GM23338 (cell line): ENCODE data around the gene POLDIP3. TPM values are rescaled to one million over a fixed set of nuclear protein-coding genes. Genes with fewer than 3 reads are reported as not detected.

Experiments
- ATAC-seq: fragments of 200-7000 bp; cut with Tn5 transposase; 3 replicates; pipeline ENCODE4 v1.9.1; 2020
- DNase-seq: peaks from one replicate; pipeline ENCODE4 v3.0.0-alpha.2; 2015; ENCODE audit warnings: low spot score
- H2AFZ ChIP-seq: fragments of 200-600 bp; sonication (generic); 2 replicates; pipeline ENCODE4 v1.8.0; 2016; ENCODE audit warnings: antibody characterized with exemption, mild to moderate bottlenecking, moderate library complexity
- H3F3A ChIP-seq: fragments of 200-600 bp; sonication (generic); replicated peaks from 2 replicates; pipeline ENCODE4 v1.8.0; 2017; ENCODE audit warnings: antibody characterized with exemption, mixed run types, low read depth
- H3K27ac ChIP-seq: fragments of 200-600 bp; sonication (generic); 2 replicates; pipeline ENCODE4 v1.6.1; 2016; ENCODE audit warnings: low read depth
- H3K27me3 ChIP-seq: fragments of 200-600 bp; sonication (generic); 2 replicates; pipeline ENCODE4 v1.8.0; 2016; ENCODE audit warnings: mild to moderate bottlenecking, mixed run types, moderate library complexity; ENCODE audit not compliant: insufficient read depth
- H3K36me3 ChIP-seq: fragments of 200-600 bp; sonication (generic); 2 replicates; pipeline ENCODE4 v1.8.0; 2016; ENCODE audit warnings: mild to moderate bottlenecking; ENCODE audit not compliant: insufficient read depth
- H3K4me1 ChIP-seq: fragments of 200-600 bp; sonication (generic); 2 replicates; pipeline ENCODE4 v1.8.0; 2016; ENCODE audit warnings: mild to moderate bottlenecking, moderate library complexity; ENCODE audit not compliant: insufficient read depth
- H3K4me2 ChIP-seq: fragments of 200-600 bp; sonication (generic); 2 replicates; pipeline ENCODE4 v1.7.1; 2017; ENCODE audit warnings: mixed run types
- H3K4me3 ChIP-seq: fragments of 200-600 bp; sonication (generic); 2 replicates; pipeline ENCODE4 v1.6.1; 2016; ENCODE audit warnings: mixed run types
- H3K79me2 ChIP-seq: fragments of 200-600 bp; sonication (generic); replicated peaks from 2 replicates; pipeline ENCODE4 v1.8.0; 2017; ENCODE audit warnings: mild to moderate bottlenecking; ENCODE audit not compliant: insufficient read depth
- H3K9me2 ChIP-seq: fragments of 200-600 bp; sonication (generic); 2 replicates; pipeline ENCODE4 v1.8.0; 2017; ENCODE audit not compliant: insufficient read depth
- H4K20me1 ChIP-seq: fragments of 200-600 bp; sonication (generic); replicated peaks from 2 replicates; pipeline ENCODE4 v1.8.0; 2017; ENCODE audit warnings: mild to moderate bottlenecking; ENCODE audit not compliant: insufficient read depth
- H3K27ac Mint-ChIP-seq: 2 replicates; pipeline ENCODE4 v1.8.0; 2020; ENCODE audit warnings: inconsistent platforms, mild to moderate bottlenecking, moderate library complexity, mixed read lengths
- H3K27me3 Mint-ChIP-seq: 3 replicates; pipeline ENCODE4 v1.8.0; 2022; ENCODE audit warnings: low read depth, mild to moderate bottlenecking, moderate library complexity, mixed read lengths, inconsistent platforms; ENCODE audit not compliant: insufficient read depth, poor library complexity
- H3K36me3 Mint-ChIP-seq: 3 replicates; pipeline ENCODE4 v1.8.0; 2021; ENCODE audit warnings: low read depth, mild to moderate bottlenecking, inconsistent platforms, moderate library complexity, mixed read lengths
- H3K4me1 Mint-ChIP-seq: 3 replicates; pipeline ENCODE4 v1.8.0; 2020; ENCODE audit warnings: mild to moderate bottlenecking, inconsistent platforms, mixed read lengths
- H3K4me3 Mint-ChIP-seq: 3 replicates; pipeline ENCODE4 v1.8.0; 2021; ENCODE audit warnings: moderate library complexity, mild to moderate bottlenecking, inconsistent platforms, mixed read lengths
- H3K9me3 Mint-ChIP-seq: 3 replicates; pipeline ENCODE4 v1.8.0; 2020; ENCODE audit warnings: moderate library complexity, mild to moderate bottlenecking, inconsistent platforms, mixed read lengths
- CTCF ChIP-seq, 2 experiments: fragments of 200-600 bp in 1 of 2; sonication (generic) in 1 of 2; conservative IDR thresholded peaks; 2 replicates each; pipeline versions ENCODE4 v1.5.1 to v1.6.1; 2016 to 2017; ENCODE audit warnings: antibody characterized with exemption in 2 of 2, low read depth in 2 of 2, mild to moderate bottlenecking in 2 of 2, moderate library complexity in 1 of 2
- ETS1 ChIP-seq: IDR thresholded peaks from 2 replicates; pipeline ENCODE4 v1.6.1; 2016; ENCODE audit warnings: antibody characterized with exemption
- EZH2 ChIP-seq: fragments of 200-600 bp; sonication (generic); IDR thresholded peaks from one replicate; pipeline ENCODE4 v1.8.0; 2017; ENCODE audit warnings: antibody characterized with exemption, mild to moderate bottlenecking, low read depth; ENCODE audit not compliant: unreplicated experiment
- EZH2phosphoT487 ChIP-seq: fragments of 200-600 bp; sonication (generic); IDR thresholded peaks from one replicate; pipeline ENCODE4 v1.8.1; 2018; ENCODE audit warnings: antibody characterized with exemption; ENCODE audit not compliant: unreplicated experiment
- JUNB ChIP-seq: IDR thresholded peaks from one replicate; pipeline ENCODE4 v1.6.1; 2016; ENCODE audit warnings: antibody characterized with exemption; ENCODE audit not compliant: unreplicated experiment
- NANOG ChIP-seq: IDR thresholded peaks from 2 replicates; pipeline ENCODE4 v1.6.1; 2016; ENCODE audit warnings: antibody characterized with exemption, borderline replicate concordance
- POLR2AphosphoS5 ChIP-seq: IDR thresholded peaks from 2 replicates; pipeline ENCODE4 v1.6.1; 2016; ENCODE audit warnings: antibody characterized with exemption, low read depth
- STAT1 ChIP-seq: IDR thresholded peaks from one replicate; pipeline ENCODE4 v1.6.1; 2016; ENCODE audit warnings: antibody characterized with exemption; ENCODE audit not compliant: unreplicated experiment
- ZNF114 ChIP-seq: fragments of 250-450 bp; sonication (Bioruptor Pico); IDR thresholded peaks from 2 replicates; pipeline ENCODE4 v1.5.0; 2020; ENCODE audit warnings: mild to moderate bottlenecking, moderate library complexity
- ZNF331 ChIP-seq: fragments of 250-450 bp; sonication (Bioruptor Pico); IDR thresholded peaks from 2 replicates; pipeline ENCODE4 v1.5.0; 2020; ENCODE audit warnings: low read depth, mild to moderate bottlenecking, moderate library complexity
- ZNF462 ChIP-seq: fragments of 250-450 bp; sonication (Bioruptor Pico); IDR thresholded peaks from 2 replicates; pipeline ENCODE4 v1.5.0; 2020; ENCODE audit warnings: mild to moderate bottlenecking, moderate library complexity
- polyA plus RNA-seq: library from polyadenylated mRNA; unstranded; fragments of >200 nt; fragmentation: Nextera tagmentation; extraction: Ambion mirVana; gene quantifications from 2 replicates; pipeline ENCODE4 v1.2.1, GENCODE V29; 2016
- total RNA-seq: library from RNA; depleted of rRNA; stranded (reverse); fragments of >200 nt; shearing (Covaris generic); gene quantifications from 2 replicates; pipeline ENCODE4 v1.2.3, GENCODE V29; 2014

POLDIP3 gene
- total and polyA plus RNA-seq, 2 experiments from 2014 or later, result 38.2 to 54.3 TPM

GRCh38 chr22:42586381-42586780, 28.3 kb downstream of the POLDIP3 start:
- Histone ChIP-seq H3K4me1 (peaks cover 3% of the 10 kb centered on the region; the same call in 1 of the 2 replicates), H3K4me3 (no peak overlapping the region), H3K79me2 (no peaks in the 10 kb centered on the region; the same call in 1 of the 2 replicates), H4K20me1 (peaks cover 29% of the 10 kb centered on the region), H3K4me2 (no peak overlapping the region), H2AFZ (no peak overlapping the region), H3K36me3 (peaks cover 24% of the 10 kb centered on the region), H3F3A (peaks cover 21% of the 10 kb centered on the region; the same call in 1 of the 2 replicates), H3K9me2 (no peaks in the 10 kb centered on the region), H3K27ac (no peak overlapping the region), H3K27me3 (no peaks in the 10 kb centered on the region)
- TF ChIP-seq ETS1 (no peak), NANOG (no peak), EZH2 (no peak), ZNF331 (no peak), JUNB (no peak), ZNF114 (no peak), POLR2AphosphoS5 (no peak), EZH2phosphoT487 (no peak), CTCF (conservative IDR thresholded peaks at IDR 0.05; ENCODE audit: low read depth in 2 of 2) (no peak), STAT1 (no peak), ZNF462 (CRISPR knock-in tag) (no peak)
- no peak overlapping the region for H3K4me3 Mint-ChIP-seq
- ATAC-seq (no peak), DNase-seq (no peak)
- H3K36me3 Mint-ChIP-seq, result peaks cover 73% of the 10 kb centered on the region
- no peak overlapping the region for H3K27ac Mint-ChIP-seq
- H3K27me3 Mint-ChIP-seq, result peaks cover 10% of the 10 kb centered on the region
- no peaks in the 10 kb centered on the region for H3K9me3 Mint-ChIP-seq
- H3K4me1 Mint-ChIP-seq, result peaks cover 6% of the 10 kb centered on the region
